Stimulated activated CD8-positive, alpha-beta memory T cell treated with anti-CD3 and anti-CD28 coated beads, Interleukin-4, amount 100 ng/mL, for 4 hours (primary cell): ENCODE data around the gene SEC62.

Source experiments
- DNase-seq, 2 donors: peaks; one replicate each; pipeline ENCODE4 v3.0.0-alpha.2; 2020; ENCODE audit warnings: low read depth in 2 of 2, low spot score in 1 of 2

SEC62 gene, protein sequence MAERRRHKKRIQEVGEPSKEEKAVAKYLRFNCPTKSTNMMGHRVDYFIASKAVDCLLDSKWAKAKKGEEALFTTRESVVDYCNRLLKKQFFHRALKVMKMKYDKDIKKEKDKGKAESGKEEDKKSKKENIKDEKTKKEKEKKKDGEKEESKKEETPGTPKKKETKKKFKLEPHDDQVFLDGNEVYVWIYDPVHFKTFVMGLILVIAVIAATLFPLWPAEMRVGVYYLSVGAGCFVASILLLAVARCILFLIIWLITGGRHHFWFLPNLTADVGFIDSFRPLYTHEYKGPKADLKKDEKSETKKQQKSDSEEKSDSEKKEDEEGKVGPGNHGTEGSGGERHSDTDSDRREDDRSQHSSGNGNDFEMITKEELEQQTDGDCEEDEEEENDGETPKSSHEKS

DNA sequence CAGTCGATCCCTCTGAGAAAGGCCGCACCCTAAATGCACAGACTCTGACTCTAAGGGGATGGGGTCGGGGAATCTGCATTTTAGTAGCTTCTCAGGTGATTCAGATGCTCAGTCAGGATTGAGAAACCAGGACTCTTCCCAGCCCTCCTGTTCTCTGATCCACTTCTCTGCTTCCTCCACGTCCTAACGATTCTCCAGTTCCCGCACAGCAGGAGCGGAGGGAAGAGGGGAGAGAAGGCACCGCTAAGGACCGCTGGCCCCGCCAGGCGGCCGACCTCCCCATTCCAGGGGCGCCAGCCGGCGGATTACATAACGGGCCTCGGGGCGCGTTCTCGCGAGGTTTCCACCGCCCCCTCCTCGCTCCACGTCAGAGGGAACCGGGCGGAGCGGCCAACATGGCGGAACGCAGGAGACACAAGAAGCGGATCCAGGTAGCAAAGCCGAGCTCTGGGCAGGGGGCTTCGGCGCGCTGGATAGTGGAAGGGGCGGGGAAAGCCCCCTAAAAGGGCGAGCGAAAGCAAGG is at the start of gene SEC62:
Gene SEC62, plus strand, starts transcription at position 380 of the 523 bp plus-strand sequence. Its CDS starts 16 bp downstream, at position 396.
- DNase-seq, result peak; percentile 86 to 94

DNA sequence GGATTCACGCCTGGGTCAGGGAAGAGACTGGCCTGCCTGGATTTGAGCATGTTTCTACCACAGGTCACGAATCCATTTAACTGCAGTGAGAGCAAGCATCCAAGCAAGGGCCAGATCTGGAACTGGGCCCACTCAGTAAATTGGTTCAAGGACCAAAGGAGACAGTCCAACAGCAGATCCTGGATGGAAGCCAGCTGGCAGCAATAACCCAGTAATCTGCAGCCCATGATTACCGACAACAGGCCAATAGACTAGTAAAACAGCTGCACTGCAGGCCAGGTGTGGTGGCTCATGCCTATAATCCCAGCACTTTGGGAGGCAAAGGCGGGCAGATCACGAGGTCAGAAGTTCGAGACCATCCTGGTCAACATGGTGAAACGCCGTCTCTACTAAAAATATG is 43.4 kb upstream of the SEC62 start:
- DNase-seq, result no peak

DNA sequence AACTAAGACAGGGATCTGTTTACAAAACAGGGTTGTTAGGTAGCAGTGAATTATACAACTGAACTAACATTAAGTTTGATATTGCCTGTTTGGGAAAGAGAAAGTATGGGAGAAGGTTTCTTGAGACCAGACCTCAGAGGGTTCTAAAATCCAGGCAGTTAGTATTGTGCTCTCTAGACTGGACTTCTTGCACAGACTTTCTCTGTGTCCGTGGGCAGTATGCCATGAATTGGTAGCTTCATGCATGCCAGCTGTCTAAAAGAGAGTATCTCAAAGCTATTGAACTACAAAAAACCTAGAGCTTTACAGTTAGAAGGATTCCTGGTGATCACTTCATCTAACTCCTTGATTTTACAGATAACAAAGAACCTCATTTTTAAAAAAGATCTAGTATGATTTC is 42.8 kb upstream of the SEC62 start:
- no peak for DNase-seq

DNA sequence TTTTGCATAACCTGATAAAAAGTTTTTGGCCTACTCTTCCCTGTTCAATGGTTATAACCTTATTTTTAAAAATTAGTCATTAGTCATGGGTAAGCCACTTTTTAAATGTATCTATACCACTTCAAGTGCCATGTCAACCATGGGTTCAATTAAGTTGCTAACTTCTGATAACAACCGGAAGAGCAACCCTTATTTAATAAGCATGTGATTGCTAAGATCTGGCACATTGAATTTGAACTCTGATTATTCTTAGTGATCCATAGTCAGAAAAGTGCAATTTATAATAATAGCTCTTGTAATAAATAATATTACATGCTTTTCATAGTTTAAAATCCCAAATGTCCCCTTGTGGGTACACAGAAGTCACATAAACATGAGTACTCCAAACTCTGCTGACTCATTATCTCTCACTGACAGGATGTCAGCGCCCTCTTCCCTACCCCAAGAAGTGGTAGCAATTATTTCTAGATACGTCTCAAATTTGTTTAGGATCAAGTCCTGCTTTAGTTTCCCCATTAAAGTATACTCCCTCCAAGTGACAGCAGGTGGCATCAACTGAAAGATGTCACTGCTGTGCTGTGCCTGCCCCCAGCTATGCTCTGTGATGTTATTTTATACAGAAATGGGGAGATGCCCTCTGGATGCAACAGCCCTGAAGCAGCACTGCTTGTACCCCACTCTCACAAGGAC is 36.6 kb upstream of the SEC62 start:
- no peak for DNase-seq

DNA sequence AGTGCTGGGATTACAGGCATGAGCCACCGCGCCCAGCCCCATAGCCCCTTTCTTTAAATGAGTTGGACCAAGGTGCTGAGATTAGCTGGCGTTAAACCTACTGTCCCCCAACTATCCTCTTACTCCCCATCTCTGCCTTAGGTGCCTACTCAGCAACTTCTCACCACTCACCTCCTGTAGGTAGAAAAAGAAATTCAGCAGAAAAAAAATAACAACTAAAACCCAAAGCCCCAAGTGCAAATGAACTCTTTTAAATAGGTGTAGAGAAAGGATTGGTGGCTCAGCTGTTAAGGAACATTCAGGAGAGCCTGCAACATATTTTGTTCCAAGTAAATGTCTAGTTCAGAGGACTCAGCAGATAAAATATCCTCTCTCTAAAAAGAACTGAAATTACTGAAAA is 35.8 kb upstream of the SEC62 start:
- DNase-seq, result no peak

DNA sequence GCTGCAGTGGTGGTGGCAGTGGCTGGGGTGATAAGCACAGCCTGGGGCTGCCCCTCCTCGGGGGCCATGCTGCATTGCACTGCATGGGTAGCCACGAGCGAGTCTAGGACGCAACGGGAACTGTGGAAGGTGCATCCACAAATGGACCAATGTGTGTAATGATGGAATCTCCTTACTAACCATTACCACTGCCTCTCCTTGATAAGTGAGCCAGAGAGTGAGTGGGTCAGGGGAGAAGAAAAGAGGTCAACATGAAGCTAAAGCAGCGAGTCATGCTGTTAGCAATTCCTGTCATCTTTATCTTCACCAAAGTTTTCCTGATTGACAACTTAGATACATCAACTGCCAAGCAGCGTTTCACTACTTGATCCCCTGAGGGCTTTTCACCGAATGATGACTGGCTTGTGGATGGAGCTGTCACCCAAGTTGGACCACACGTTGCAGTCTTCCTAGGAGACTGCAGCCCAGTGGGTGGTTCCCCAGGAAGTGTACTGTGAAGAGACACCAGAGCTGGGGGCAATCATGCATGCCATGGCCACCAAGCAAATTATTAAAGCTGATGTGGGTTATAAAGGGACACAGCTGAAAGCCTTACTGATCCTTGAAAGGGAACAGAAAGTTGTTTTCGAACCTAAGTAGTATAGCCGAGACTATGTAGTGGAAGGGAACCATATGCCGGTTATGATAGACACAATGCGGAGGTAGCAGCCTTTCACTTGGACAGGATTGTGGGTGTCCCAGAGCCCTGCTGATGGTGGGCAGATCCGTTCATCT is 34.7 kb upstream of the SEC62 start:
- DNase-seq, result no peak

DNA sequence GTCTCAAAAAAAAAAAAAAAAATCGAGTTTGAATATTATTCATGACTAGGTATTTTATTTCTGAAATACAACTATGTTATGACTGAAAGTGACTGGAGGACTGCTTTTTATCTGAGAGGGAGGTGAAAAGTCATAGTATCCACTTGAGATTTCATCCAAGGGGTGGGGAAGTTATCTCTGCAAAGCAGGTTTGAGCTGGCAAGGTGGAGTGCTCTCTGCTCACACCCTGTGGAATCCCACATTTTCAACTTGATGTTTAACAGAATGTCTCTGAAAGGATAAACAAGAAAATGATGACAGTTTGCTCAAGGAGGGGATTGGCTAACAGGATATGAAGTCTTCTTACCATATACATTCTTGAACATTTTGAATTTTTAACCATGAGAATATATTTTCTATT is 27.3 kb upstream of the SEC62 start:
- DNase-seq, result no peak

DNA sequence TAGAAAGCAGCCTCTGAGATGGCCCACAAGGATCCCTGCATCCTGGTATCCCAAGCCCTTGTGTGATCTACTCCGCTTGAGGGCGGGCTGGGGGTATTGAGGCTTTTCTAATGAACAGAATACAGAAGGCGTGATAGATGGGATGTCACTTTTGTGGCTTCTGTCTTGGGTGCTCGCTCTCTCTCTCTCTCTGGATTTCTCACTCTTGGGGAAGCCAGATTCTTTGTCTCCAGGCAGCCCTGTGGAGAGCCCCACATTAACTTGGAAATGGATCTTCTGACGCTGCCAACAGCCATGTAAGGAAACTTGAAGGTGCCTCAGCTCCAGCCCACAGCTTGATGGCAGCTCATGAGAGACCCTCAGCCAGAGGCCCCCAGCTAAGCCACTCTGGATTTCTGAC is 26.9 kb upstream of the SEC62 start:
- DNase-seq, result no peak

DNA sequence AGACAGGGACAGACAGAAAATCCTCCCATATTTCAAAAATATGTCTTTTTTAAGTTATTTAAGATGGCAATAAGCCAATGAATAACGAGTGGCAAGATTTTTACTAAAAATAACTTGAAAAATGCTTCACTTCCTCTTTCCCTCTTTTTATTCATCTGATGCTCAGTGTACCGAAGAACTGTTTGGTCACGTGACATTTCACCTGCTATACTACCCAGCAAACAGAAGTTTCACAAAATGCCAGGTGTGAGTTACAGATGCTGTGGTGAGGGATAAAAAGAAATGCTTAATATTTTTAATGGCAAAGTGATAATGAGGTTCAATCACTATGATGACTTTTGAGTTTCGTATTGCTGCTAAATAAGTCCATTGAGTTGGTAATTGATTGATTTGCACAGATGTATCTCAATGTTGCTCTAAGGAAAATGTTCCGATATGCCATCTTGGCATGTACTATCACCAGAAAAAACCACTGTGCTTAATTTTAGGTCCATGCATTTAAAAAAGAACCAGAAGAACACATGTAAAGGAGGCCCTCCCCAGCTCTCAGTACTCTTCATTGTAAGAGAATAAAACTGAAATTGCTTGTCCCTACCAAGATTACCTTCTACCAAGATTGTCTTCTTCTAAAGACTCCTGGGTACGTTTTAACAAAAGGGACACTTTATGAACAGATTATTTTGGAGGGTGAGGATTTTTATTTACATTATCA is 26.0 kb upstream of the SEC62 start:
- DNase-seq, result no peak

DNA sequence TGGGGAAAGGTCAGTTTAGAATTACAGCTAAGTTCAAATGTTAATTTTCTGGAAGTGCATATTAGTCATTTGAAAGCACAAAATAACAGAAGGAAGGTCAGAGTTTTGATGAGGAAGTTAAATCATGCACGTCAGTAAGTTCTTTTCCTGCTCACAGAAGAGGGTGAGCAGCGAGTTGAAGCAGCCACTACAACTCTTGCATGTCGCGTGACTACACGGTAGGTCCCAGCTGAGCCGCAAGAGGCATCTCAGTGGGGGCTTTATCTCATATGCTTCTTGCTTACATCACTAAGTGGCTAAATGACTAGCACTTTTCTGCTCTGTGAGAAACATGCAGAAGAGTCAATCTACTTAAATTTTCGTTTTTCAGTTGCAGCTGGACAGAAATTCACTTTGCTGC is 21.3 kb upstream of the SEC62 start:
- no peak for DNase-seq

DNA sequence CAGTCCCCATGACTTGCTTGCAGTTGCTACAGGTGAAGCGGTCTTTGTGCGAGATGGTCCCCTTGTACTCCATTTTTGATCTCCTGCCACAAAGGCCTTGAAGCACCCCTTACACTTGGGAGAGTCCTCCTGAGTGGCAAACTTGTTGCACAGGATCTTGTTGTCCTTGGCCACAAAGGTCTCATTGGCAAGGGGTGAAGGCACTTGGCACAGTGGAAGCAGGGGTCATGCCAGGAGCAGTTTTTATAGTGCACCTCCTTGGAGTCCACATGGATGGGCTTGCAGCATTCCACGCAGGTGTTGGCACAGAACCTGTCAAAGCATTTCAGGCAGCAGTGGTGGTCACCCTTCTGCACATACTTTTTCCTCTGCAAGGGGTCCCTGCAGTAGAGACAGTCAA is 20.3 kb upstream of the SEC62 start:
- no peak for DNase-seq

DNA sequence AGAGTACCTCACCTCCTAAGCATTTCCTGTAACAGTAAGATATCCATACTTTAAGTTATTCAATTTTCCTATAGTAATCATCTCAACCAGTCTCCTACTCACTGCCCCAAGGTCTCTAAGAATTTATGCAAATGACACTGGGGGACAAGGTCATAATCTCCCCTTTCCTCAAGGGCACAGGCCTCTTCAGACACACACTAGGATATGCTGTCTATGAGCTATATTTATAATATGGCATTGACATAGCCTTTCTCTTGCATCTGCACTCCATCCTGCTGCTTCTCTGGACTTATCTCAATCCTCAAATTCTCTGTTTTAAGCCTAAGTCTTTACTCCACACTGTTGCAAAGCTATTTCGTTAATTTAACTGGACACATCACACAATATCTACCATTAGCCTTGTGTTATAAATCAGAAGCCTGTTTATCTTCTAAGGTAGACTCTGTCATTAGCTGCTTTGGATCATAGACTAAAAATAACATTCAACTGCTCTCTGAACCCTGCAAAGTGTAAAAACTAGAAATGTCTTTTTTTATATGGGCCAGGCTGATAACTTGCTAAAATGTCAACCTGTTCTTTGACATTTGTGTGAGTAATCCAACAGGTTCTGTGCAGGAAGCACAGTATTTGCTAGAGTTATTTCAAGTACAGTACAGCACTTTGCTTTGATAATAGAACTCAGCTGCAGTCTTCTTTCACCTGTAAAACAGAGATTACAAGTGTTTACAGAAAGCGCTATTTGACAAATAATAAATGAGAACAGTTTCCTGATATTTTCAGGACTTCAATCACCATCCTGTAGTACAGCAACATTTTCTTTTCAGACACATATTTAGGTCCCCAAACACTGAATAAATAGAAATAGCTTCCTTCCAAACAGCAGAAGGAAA is 17.8 kb upstream of the SEC62 start:
- no peak for DNase-seq

DNA sequence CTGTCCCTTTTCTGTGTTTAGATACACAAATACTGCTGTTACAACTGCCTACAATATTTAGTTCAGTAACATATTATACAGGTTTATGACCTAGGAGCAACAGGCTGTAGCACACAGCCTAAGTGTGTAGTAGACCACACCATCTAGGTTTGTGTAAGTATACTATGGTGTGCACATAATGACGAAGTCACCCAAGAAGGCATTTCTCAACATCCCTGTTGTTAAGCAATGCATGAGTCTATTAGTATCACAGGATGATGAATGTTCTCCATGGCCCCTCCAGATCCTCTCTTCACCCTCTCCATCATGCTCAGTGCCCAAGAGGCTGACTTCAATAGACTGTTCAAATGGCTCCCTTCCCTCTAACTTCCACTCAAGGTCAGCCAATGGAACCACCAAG is 14.6 kb upstream of the SEC62 start:
- no peak for DNase-seq

DNA sequence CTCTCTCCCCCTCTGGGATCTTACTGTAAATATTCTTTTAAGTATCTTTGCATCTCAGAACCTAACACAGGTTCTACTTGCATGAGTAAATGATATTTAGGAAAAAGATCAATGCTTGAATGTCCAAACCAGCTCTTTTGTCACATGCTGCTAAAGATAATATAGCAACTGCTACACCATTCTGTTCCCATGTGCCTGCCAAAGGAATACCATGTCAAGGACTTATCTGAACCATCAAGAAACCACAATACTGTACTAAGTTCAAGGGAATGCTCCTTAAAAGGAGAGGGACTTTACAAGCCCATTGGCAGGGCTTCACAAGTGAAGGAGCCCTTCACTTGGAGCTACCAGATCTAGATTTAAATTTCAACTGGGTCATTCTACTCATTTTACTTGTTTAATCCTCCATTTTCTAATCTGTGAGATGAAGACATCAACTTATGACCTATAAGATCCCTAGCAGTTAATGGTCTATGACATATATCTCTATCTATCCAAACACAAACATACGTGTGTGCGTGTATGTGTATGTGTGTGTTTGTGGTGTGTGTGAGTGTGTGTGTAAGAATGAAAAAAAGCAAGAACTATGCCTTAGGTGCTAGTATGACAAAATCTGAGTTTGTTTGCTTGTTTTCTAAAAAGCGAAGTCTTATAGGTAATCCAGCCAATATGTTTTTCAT is 13.0 kb upstream of the SEC62 start:
- DNase-seq, result no peak

DNA sequence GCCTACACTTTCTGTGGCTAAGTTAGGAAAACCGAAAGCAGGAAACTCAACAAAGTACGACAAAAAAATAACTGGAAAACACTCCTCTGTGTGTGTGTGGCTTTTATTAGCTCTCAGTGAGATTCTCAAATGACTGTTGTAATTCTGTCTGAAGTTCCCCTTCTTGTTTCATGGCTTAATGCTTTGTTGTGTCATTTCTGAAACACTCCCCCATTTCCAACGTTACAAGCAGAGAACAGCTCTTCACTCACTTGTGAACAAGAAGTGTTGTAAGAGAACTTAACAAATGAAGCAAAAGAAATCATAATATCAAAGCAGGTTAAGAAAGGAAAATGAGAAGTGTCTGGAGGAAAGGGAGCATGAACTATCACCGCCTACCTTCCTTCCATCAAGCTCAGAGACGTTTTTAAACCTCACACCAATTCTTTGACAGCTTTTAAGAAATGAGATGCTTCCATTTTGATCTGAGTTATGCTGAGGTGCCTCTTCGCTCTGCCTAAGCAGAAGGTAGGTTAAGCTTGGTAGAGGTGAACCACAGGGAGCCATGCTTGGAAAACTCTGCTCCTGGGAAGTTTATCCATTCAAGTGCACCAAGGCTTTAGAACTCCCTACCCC is 12.4 kb upstream of the SEC62 start:
- DNase-seq, result no peak

DNA sequence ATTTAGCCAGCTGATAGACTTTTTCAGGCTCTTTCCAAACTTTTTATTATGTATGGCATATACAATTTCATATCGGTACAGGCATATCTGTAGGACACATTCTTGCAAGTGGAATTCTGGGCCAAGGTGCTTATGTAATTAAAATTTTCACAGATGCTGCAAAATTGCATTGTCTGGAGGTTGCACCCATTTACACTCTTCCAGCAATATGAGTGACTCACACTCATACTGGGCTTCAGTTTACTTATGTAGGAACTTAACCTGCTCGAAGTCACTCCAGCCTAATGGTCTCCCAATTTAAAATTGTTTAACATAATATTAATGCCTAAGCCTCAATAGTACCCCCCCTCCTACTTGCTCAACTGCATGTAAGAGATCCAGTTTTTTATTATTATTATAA is 11.2 kb upstream of the SEC62 start:
- DNase-seq, result no peak

DNA sequence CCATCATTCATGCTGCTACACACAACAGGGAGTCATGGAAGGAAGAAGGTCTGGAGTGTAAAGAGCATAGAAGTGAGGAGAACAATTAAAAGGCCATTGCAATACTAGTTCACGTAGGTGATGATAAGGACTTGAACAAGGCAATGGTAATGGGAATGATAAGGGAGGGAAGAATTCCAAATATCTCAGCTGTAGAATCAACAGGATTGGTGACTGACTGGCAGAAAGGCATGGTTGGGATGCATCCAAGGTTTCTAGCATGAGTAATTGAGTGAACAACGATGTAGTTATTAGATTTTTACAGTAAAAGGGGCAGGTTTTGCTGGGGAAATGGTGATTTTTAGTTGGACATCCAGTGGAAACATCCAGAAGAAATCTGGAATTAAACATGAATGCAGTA is 2.4 kb upstream of the SEC62 start:
- no peak for DNase-seq

DNA sequence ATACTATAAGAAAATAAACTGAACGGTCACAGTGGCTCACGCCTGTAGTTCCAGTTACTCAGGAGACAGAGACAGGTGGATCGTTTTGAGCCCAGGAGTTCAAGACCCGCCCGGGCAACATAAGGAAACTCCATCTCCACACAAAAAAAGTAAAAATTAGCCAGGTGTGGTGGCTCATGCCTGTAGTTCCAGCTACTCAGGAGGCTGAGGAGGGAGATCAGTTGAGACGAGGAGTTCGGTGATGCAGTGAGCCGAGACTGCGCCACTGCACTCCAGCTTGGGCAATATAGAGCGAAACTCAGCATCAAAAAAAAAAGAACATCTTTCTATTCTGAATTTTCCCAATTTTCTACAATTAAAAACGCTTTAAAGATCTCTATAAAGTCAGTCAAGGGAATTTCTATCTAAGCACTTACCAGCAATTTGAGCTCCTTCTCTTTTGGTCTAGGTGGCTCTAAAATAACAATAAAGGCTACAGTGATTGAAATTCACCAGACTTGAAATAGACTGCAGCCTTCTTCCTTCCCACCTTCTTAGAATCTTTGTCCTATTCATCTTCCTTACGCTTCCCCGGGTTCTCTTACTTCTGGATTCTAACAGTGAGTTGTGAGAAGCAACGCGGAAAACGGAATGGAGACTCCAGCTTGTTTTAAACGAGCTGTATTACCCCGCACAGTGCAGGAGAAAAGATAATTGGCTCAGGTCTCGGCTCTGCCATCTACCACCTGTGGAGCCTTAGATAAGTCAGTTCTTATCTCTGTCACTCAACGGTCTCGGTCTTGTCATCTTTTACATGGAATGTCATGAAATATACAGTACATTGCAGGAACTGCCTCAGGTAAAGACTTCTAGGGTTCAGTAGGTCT is 812 bp upstream of the SEC62 start:
- no peak for DNase-seq
